ENCODE data around the gene PLXNB1.
"Not testable (repeated sequence)": the region's sequence is repeated elsewhere in the genome, so short reads cannot be mapped to it uniquely, and the experiment has no call there.

The PLXNB1 gene

GRCh38 chr3:48463703-48464102 is 33.8 kb upstream of the PLXNB1 start:
- DNase-seq (ENCODE audit: low read depth) = no peak

- DNase-seq (ENCODE audit: low read depth) = not testable (repeated sequence)
Measured at GRCh38 chr3:48461767-48462166, 31.9 kb upstream of the PLXNB1 start.

- no peak for DNase-seq (ENCODE audit: low read depth)
Measured at GRCh38 chr3:48460517-48460902, 30.6 kb upstream of the PLXNB1 start.

GRCh38 chr3:48459773-48460516 is 30.1 kb upstream of the PLXNB1 start:
- no peak for DNase-seq (ENCODE audit: low read depth)

- DNase-seq (ENCODE audit: low read depth) = no peak
Measured at GRCh38 chr3:48459331-48459730, 29.4 kb upstream of the PLXNB1 start.

GRCh38 chr3:48456456-48456855 is 26.6 kb upstream of the PLXNB1 start:
- no peak for DNase-seq (ENCODE audit: low read depth)

- DNase-seq (ENCODE audit: low read depth) = no peak
Measured at GRCh38 chr3:48451270-48451669, 21.4 kb upstream of the PLXNB1 start.

GRCh38 chr3:48446425-48447193 is 16.7 kb upstream of the PLXNB1 start, which contains the start of gene ATRIP:
ATRIP (plus strand) TSS chr3:48446737; CDS start chr3:48446846, 109 bp downstream.
- peak; percentile 90 for DNase-seq (ENCODE audit: low read depth)

- DNase-seq (ENCODE audit: low read depth) = no peak
Measured at GRCh38 chr3:48446043-48446424, 16.1 kb upstream of the PLXNB1 start.

- DNase-seq (ENCODE audit: low read depth) = no peak
Measured at GRCh38 chr3:48445277-48445882, 15.5 kb upstream of the PLXNB1 start.

GRCh38 chr3:48441940-48442339 is 12.1 kb upstream of the PLXNB1 start:
- no peak for DNase-seq (ENCODE audit: low read depth)

- no peak for DNase-seq (ENCODE audit: low read depth)
Measured at GRCh38 chr3:48440590-48440958, 10.7 kb upstream of the PLXNB1 start.

GRCh38 chr3:48439820-48440589 is 10.1 kb upstream of the PLXNB1 start, which contains the start of the genes CCDC51 and TMA7:
CCDC51 (minus strand) TSS chr3:48440119; CDS start chr3:48435128, 4,991 bp downstream.
TMA7 (plus strand) TSS chr3:48440257; CDS start chr3:48440297, 40 bp downstream.
- peak; percentile 97 for DNase-seq (ENCODE audit: low read depth)

GRCh38 chr3:48437812-48438211 is 7.9 kb upstream of the PLXNB1 start:
- no peak for DNase-seq (ENCODE audit: low read depth)

GRCh38 chr3:48436855-48437254 is 7.0 kb upstream of the PLXNB1 start:
- no peak for DNase-seq (ENCODE audit: low read depth)

- DNase-seq (ENCODE audit: low read depth) = no peak
Measured at GRCh38 chr3:48436477-48436787, 6.5 kb upstream of the PLXNB1 start.

- DNase-seq (ENCODE audit: low read depth) = peak; percentile 75
Measured at GRCh38 chr3:48435774-48436476, 6.0 kb upstream of the PLXNB1 start.

- DNase-seq (ENCODE audit: low read depth) = no peak
Measured at GRCh38 chr3:48435223-48435595, 5.3 kb upstream of the PLXNB1 start.

- DNase-seq (ENCODE audit: low read depth) = no peak
Measured at GRCh38 chr3:48434591-48435222, 4.8 kb upstream of the PLXNB1 start.

- DNase-seq (ENCODE audit: low read depth) = no peak
Measured at GRCh38 chr3:48433472-48434118, 3.7 kb upstream of the PLXNB1 start.

All from activated T-cell treated with anti-CD3 and anti-CD28 coated beads for 48 hours (primary cell).